Panc1 (cell line): ENCODE results near the gene GPATCH3. TPM values are rescaled to one million over a fixed set of nuclear protein-coding genes. Genes with fewer than 3 reads are reported as not detected.

ENCODE experiments used
- ATAC-seq: fragments of 200-7000 bp; cut with Tn5 transposase; 2 replicates; pipeline ENCODE4 v1.9.1; 2020; ENCODE audit warnings: mild to moderate bottlenecking, moderate library complexity
- BruUV-seq: library from RNA; stranded (reverse); fragments of 400-500 nt; replicated peaks from 2 replicates; lab custom pipeline; 2021; lab: Mats Ljungman, UMichigan
- CTCF ChIA-PET: fragments of 300-600 bp; sonication (Branson Sonifier 250); formaldehyde crosslinking; loops from one replicate; lab custom pipeline; 2022; ENCODE audit warnings: antibody characterized with exemption; lab: Charles Lee
- POLR2A ChIA-PET: fragments of 300-600 bp; sonication (Branson Sonifier 250); formaldehyde crosslinking; loops from one replicate; lab custom pipeline; 2022; ENCODE audit warnings: antibody characterized with exemption; lab: Charles Lee
- DNase-seq: peaks from one replicate; pipeline ENCODE4 v3.0.0-alpha.2; 2010; ENCODE audit warnings: low read depth, low spot score
- H3K27ac ChIP-seq: 2 replicates; pipeline ENCODE4 v1.5.1; 2011; ENCODE audit warnings: mild to moderate bottlenecking, low read length, inconsistent platforms
- H3K27me3 ChIP-seq: fragments of 200-500 bp; sonication (Bioruptor generic); 2 replicates; pipeline ENCODE4 v1.6.0; 2014; ENCODE audit warnings: low read length, inconsistent platforms; ENCODE audit not compliant: control insufficient read depth, insufficient read depth
- H3K36me3 ChIP-seq: fragments of 200-500 bp; sonication (Bioruptor generic); 2 replicates; pipeline ENCODE4 v1.5.1; 2014; ENCODE audit warnings: inconsistent platforms, mild to moderate bottlenecking, low read length, moderate library complexity; ENCODE audit not compliant: control insufficient read depth, insufficient read depth
- H3K4me1 ChIP-seq: 2 replicates; pipeline ENCODE4 v1.5.1; 2011; ENCODE audit warnings: inconsistent platforms, mild to moderate bottlenecking, low read length, moderate library complexity; ENCODE audit not compliant: control insufficient read depth, insufficient read depth
- H3K4me3 ChIP-seq, 2 experiments: 2 replicates each; pipeline ENCODE4 v1.5.1; 2011 to 2012; ENCODE audit warnings: low read depth in 2 of 2, low read length in 2 of 2, mild to moderate bottlenecking in 2 of 2, inconsistent platforms in 1 of 2, moderate library complexity in 1 of 2
- H3K9me3 ChIP-seq: fragments of 200-500 bp; sonication (Bioruptor generic); 2 replicates; pipeline ENCODE4 v1.5.1; 2014; ENCODE audit warnings: low read depth, mild to moderate bottlenecking, inconsistent platforms, low read length, moderate library complexity; ENCODE audit not compliant: control insufficient read depth, insufficient read depth
- POLR2AphosphoS5 ChIP-seq: IDR thresholded peaks from 2 replicates; pipeline ENCODE4 v1.6.1; 2012; ENCODE audit warnings: mild to moderate bottlenecking, low read depth, low read length, moderate library complexity
- SIN3A ChIP-seq: IDR thresholded peaks from 2 replicates; pipeline ENCODE4 v1.6.1; 2012; ENCODE audit warnings: low read depth, mild to moderate bottlenecking, low read length, moderate library complexity, borderline replicate concordance; ENCODE audit not compliant: insufficient read depth
- TCF7L2 ChIP-seq: IDR thresholded peaks from 2 replicates; pipeline ENCODE4 v1.6.1; 2011; ENCODE audit warnings: mild to moderate bottlenecking, low read depth, low read length, inconsistent platforms
- in situ Hi-C: cut with HindIII; loops from 2 replicates; pipeline ENCODE4 v1.10.0; 2016; ENCODE audit warnings: low sequenced_read_pairs, low pct_unique_long_range_greater_than_20kb
- intact Hi-C: fragments of 100-400 bp; cut with micrococcal nuclease; formaldehyde crosslinking; loops from one replicate; pipeline ENCODE4 v1.10.0; 2022; ENCODE audit not compliant: unreplicated experiment
- total RNA-seq: library from RNA; stranded (reverse); gene quantifications from one replicate; pipeline ENCODE4 v1.2.1, GENCODE V29; 2021; ENCODE audit not compliant: unreplicated experiment
- TF ChIP-seq, protein P1 (sequence below): fragments of 450-650 bp; IDR thresholded peaks from 2 replicates; pipeline ENCODE4 v1.5.1; 2017; ENCODE audit warnings: mild to moderate bottlenecking
- TF ChIP-seq, protein P2 (sequence below), 2 experiments: IDR thresholded peaks; 2 replicates each; pipeline ENCODE4 v1.6.1; 2011 to 2012; ENCODE audit warnings: low read depth in 2 of 2, control low read depth in 1 of 2, low read length in 1 of 2, mild to moderate bottlenecking in 1 of 2, moderate library complexity in 1 of 2; ENCODE audit not compliant: insufficient read depth in 1 of 2

Gene GPATCH3
- total RNA-seq, 1 experiment from 2014 or later: 29.7 TPM

GRCh38 chr1:26942656-26943055 lies 42.4 kb upstream of the GPATCH3 start:
- ATAC-seq: no peak
- H3K27ac ChIP-seq: no peak overlapping the region
- POLR2A ChIA-PET: no interaction called here
- intact Hi-C loops (no loop called here), in situ Hi-C loops (no loop called here)
- CTCF ChIA-PET: no interaction called here
- no TSS peak for BruUV-seq
- TF ChIP-seq, protein P1, sequence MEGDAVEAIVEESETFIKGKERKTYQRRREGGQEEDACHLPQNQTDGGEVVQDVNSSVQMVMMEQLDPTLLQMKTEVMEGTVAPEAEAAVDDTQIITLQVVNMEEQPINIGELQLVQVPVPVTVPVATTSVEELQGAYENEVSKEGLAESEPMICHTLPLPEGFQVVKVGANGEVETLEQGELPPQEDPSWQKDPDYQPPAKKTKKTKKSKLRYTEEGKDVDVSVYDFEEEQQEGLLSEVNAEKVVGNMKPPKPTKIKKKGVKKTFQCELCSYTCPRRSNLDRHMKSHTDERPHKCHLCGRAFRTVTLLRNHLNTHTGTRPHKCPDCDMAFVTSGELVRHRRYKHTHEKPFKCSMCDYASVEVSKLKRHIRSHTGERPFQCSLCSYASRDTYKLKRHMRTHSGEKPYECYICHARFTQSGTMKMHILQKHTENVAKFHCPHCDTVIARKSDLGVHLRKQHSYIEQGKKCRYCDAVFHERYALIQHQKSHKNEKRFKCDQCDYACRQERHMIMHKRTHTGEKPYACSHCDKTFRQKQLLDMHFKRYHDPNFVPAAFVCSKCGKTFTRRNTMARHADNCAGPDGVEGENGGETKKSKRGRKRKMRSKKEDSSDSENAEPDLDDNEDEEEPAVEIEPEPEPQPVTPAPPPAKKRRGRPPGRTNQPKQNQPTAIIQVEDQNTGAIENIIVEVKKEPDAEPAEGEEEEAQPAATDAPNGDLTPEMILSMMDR: no peak
- no peak for TF ChIP-seq POLR2AphosphoS5
- TF ChIP-seq SIN3A: no peak
- TF ChIP-seq, protein P2, sequence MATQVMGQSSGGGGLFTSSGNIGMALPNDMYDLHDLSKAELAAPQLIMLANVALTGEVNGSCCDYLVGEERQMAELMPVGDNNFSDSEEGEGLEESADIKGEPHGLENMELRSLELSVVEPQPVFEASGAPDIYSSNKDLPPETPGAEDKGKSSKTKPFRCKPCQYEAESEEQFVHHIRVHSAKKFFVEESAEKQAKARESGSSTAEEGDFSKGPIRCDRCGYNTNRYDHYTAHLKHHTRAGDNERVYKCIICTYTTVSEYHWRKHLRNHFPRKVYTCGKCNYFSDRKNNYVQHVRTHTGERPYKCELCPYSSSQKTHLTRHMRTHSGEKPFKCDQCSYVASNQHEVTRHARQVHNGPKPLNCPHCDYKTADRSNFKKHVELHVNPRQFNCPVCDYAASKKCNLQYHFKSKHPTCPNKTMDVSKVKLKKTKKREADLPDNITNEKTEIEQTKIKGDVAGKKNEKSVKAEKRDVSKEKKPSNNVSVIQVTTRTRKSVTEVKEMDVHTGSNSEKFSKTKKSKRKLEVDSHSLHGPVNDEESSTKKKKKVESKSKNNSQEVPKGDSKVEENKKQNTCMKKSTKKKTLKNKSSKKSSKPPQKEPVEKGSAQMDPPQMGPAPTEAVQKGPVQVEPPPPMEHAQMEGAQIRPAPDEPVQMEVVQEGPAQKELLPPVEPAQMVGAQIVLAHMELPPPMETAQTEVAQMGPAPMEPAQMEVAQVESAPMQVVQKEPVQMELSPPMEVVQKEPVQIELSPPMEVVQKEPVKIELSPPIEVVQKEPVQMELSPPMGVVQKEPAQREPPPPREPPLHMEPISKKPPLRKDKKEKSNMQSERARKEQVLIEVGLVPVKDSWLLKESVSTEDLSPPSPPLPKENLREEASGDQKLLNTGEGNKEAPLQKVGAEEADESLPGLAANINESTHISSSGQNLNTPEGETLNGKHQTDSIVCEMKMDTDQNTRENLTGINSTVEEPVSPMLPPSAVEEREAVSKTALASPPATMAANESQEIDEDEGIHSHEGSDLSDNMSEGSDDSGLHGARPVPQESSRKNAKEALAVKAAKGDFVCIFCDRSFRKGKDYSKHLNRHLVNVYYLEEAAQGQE (IDR thresholded peaks at IDR 0.05; ENCODE audit: insufficient read depth in 1 of 2, low read depth in 2 of 2, low read length in 1 of 2): no peak
- no peak for TF ChIP-seq TCF7L2
- H3K9me3 ChIP-seq: no peaks in the 10 kb centered on the region
- no peak overlapping the region for H3K4me3 ChIP-seq
- H3K27me3 ChIP-seq: no peaks in the 10 kb centered on the region
- H3K36me3 ChIP-seq: peaks cover 18% of the 10 kb centered on the region; the same call in 1 of the 2 replicates
- no peak for DNase-seq
- H3K4me1 ChIP-seq: peaks cover 3% of the 10 kb centered on the region; the same call in 1 of the 2 replicates

- H3K4me3 ChIP-seq: no peak overlapping the region
- DNase-seq: no peak
- TF ChIP-seq, protein P1: no peak
- TF ChIP-seq, protein P2 (IDR thresholded peaks at IDR 0.05; ENCODE audit: insufficient read depth in 1 of 2, low read depth in 2 of 2, low read length in 1 of 2): no peak
- no peak for TF ChIP-seq TCF7L2
- TF ChIP-seq POLR2AphosphoS5: no peak
- TF ChIP-seq SIN3A: no peak
- H3K27me3 ChIP-seq: no peaks in the 10 kb centered on the region
- BruUV-seq: no TSS peak
- intact Hi-C loops: no loop called here
- peaks cover 3% of the 10 kb centered on the region; the same call in 1 of the 2 replicates for H3K4me1 ChIP-seq
- ChIA-PET CTCF (no interaction called here), POLR2A (interaction anchor here (0.5 kb wide), 1 partner anchor 9 kb away, joined by 6 read pairs; no protein-coding TSS in a partner anchor)
- in situ Hi-C loops: no loop called here
- H3K27ac ChIP-seq: no peak overlapping the region
- peaks cover 18% of the 10 kb centered on the region; the same call in 1 of the 2 replicates for H3K36me3 ChIP-seq
- H3K9me3 ChIP-seq: no peaks in the 10 kb centered on the region
- no peak for ATAC-seq
Observed at GRCh38 chr1:26941311-26941710, 41.0 kb upstream of the GPATCH3 start.
